ENCODE results near the gene SLC6A6. TPM values are rescaled to one million over a fixed set of nuclear protein-coding genes. Genes with fewer than 3 reads are reported as not detected.
A peak's percentile ranks its signal among the peaks of the same experiment; 100 is the strongest.

SLC6A6 gene
- total and polyA plus RNA-seq, 8 donors = 2.1 to 11.6 (median 3.4) TPM

DNA sequence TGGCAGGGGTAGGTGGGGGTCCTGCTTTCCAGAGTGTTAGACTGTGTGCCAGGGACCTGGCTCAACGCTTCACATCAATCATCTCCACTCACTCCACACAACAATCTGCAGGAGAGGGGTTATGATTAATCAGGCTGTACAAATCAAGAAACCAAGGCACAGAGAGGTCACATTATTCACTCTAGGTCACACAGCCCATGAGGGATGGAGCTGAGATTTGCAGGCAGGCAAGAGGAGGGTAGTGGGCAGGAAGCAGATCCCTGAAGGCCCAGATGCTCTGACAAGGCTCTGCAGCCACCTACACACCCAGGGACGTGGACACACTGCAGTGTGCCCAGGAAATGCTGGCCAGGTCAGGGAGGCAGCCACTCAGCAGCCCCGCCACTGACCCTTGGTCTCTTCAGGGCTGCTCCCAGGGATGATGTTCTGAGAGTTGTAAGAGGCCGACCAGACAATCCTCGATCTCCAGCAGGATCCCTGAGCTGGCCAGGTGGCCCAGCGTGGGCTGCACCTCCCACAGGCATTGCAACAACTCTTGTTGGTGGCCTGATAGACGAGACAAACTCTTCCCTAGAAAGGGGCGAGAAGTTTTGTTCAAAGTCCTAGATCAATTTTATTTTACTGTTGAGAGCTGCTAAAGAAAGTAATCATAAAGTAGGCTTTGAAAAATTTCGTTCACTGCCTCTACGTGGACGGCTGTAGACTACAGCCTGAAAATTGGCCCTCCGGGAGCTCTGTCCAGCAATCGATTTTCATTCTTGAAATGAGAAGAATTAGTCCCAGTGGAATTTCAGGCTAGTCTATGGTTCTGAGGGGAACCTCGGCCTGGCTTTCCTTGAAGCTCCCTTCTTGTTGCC, 4.2 kb upstream of the SLC6A6 start:
- ATAC-seq (no peak), DNase-seq (no peak), FAIRE-seq (no peak)
- peaks cover 0 to 2% (median 0%) of the 10 kb centered on the region in 3 donors for H3K4me1 ChIP-seq
- TF ChIP-seq, protein P1, sequence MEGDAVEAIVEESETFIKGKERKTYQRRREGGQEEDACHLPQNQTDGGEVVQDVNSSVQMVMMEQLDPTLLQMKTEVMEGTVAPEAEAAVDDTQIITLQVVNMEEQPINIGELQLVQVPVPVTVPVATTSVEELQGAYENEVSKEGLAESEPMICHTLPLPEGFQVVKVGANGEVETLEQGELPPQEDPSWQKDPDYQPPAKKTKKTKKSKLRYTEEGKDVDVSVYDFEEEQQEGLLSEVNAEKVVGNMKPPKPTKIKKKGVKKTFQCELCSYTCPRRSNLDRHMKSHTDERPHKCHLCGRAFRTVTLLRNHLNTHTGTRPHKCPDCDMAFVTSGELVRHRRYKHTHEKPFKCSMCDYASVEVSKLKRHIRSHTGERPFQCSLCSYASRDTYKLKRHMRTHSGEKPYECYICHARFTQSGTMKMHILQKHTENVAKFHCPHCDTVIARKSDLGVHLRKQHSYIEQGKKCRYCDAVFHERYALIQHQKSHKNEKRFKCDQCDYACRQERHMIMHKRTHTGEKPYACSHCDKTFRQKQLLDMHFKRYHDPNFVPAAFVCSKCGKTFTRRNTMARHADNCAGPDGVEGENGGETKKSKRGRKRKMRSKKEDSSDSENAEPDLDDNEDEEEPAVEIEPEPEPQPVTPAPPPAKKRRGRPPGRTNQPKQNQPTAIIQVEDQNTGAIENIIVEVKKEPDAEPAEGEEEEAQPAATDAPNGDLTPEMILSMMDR (IDR thresholded peaks at IDR 0.05) = no peak
- intact Hi-C loops (cut with DNase I) = no loop called here
- no peaks in the 10 kb centered on the region for H3K9me3 ChIP-seq
- no peaks in the 10 kb centered on the region for H3K36me3 ChIP-seq
- H3K27me3 ChIP-seq = no peaks in the 10 kb centered on the region
- H3K4me3 ChIP-seq = no peak overlapping the region
- WGBS, 2 donors = 59 to 61% methylated on average over 14 of the region's 14 CpGs
- no peak overlapping the region for H3K27ac ChIP-seq

DNA sequence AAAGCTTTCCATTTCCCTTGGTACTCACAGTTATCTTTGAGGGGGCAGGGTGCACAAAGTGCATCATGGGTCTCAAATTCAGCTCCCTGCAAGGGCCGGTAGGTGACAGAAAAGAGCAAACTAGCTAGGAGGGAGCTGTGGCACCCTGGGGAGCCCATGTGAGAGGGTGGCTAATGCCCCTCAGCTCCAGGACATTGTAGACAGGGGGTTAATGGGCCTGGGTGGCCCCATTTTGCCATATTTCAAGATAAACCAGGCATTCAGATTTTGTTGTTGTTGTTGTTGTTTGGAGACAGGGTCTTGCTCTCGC, 3.7 kb upstream of the SLC6A6 start:
- Histone ChIP-seq H3K9me3 (no peaks in the 10 kb centered on the region), H3K27me3 (no peaks in the 10 kb centered on the region), H3K27ac (no peak overlapping the region), H3K4me1 (peaks cover 0 to 2% (median 0%) of the 10 kb centered on the region in 3 donors), H3K4me3 (no peak overlapping the region), H3K36me3 (no peaks in the 10 kb centered on the region)
- 58 to 69% methylated on average over 2 of the region's 2 CpGs for WGBS, 2 donors
- no peak for ATAC-seq
- FAIRE-seq = no peak
- intact Hi-C loops (cut with DNase I) = no loop called here
- TF ChIP-seq, protein P1 (IDR thresholded peaks at IDR 0.05) = no peak
- DNase-seq = no peak

DNA sequence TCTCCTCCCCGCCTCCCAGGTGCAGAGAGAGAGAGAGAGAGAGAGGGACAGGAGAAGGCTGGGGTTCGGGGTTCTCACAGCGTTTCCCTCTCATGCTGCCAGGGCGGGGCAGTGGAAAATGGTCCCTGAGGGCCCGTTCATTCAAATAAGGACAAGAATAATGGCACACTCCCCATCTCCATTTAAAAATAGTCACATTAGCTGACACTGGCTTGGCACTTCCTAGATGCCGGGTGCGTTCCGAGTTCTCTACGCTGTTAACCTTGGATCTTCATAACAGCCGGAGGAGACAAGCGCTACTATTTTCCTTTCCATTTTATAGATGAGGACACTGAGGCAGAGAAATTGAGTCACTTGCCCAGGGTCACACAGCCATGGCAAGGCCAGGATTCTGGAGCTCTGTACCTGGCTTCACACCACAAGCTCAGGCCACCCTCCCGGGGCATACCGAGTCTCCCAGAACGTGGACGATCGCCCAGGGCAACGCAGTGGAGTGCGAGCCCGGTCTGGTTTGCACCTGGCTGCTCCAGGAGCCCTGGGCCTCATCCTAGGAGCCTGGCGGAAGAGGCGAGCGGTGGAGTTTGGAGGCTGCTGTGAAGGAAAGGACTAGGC, 608 bp upstream of the SLC6A6 start:
- no peak for FAIRE-seq
- H3K36me3 ChIP-seq = no peaks in the 10 kb centered on the region
- TF ChIP-seq, protein P1 (IDR thresholded peaks at IDR 0.05) = no peak
- peaks cover 0 to 4% (median 0%) of the 10 kb centered on the region in 4 donors for H3K27me3 ChIP-seq
- H3K4me1 ChIP-seq = peaks cover 0 to 2% (median 0%) of the 10 kb centered on the region in 3 donors
- no peak for ATAC-seq
- peak overlapping the region in 2 of 4 donors; percentile 50 to 63 for H3K27ac ChIP-seq
- no peak for DNase-seq
- peak overlapping the region in 3 of 4 donors; percentile 40 to 72 (median 43) for H3K4me3 ChIP-seq
- no peaks in the 10 kb centered on the region for H3K9me3 ChIP-seq
- intact Hi-C loops (cut with DNase I) = no loop called here
- 36 to 42% methylated on average over 22 of the region's 22 CpGs for WGBS, 2 donors

DNA sequence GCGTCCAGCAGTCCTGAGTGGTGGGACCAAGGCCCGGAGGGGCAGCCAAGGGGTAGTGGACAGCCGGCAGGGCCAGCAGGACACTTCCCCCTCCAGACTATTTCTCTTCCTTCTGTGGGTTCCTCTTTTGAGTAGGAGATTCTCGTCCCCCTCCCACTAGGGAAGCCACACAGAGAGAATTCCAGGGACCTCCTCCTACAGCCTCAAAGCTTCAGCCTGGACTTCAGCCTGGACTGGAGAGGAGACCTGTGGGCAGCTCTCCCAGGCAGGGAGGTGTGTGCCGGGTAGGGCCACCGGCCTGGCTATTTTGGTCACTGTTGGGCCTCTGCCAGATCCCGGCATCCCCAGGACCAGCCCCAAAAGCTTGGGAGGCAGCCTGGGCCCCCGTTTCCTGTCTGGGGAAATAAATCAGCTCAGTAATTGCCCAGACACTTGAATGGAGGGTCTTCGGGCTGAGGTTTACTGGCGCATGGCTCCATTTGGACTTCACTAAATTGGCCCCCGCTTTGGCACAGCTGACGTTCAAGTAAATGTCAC, 1.3 kb downstream of the SLC6A6 start:
- peaks cover 0 to 2% (median 0%) of the 10 kb centered on the region in 3 donors for H3K4me1 ChIP-seq
- no peak for FAIRE-seq

More for the DNA sequence above, 1.3 kb downstream of the SLC6A6 start:
- TF ChIP-seq, protein P1 (IDR thresholded peaks at IDR 0.05) = no peak
- Histone ChIP-seq H3K27me3 (peaks cover 0 to 4% (median 0%) of the 10 kb centered on the region in 4 donors), H3K9me3 (no peaks in the 10 kb centered on the region), H3K36me3 (no peaks in the 10 kb centered on the region), H3K4me3 (peak overlapping the region in 3 of 4 donors; percentile 3 to 72 (median 43)), H3K27ac (no peak overlapping the region)
- DNase-seq (peak in 2 of 6 donors; percentile 38 to 47), ATAC-seq (peak in 2 of 4 donors; percentile 8 to 10)
- intact Hi-C loops (cut with DNase I) = no loop called here
- WGBS, 2 donors = 32 to 43% methylated on average over 12 of the region's 12 CpGs

All from pancreas (tissue), 10 donors.